Right kidney (tissue), 1 donor: ENCODE results near the gene KRTAP10-2.

ENCODE experiments used
- DNase-seq: peaks from one replicate; pipeline ENCODE4 v3.0.0-alpha.2; 2016

KRTAP10-2 gene

GRCh38 chr21:44539991-44540666, 11.2 kb downstream of the KRTAP10-2 start, which contains the start of gene KRTAP10-1:
TSS of gene KRTAP10-1 (minus strand) at chr21:44540195. CDS start at chr21:44540150, 45 bp downstream.
- DNase-seq, result no peak

DNA sequence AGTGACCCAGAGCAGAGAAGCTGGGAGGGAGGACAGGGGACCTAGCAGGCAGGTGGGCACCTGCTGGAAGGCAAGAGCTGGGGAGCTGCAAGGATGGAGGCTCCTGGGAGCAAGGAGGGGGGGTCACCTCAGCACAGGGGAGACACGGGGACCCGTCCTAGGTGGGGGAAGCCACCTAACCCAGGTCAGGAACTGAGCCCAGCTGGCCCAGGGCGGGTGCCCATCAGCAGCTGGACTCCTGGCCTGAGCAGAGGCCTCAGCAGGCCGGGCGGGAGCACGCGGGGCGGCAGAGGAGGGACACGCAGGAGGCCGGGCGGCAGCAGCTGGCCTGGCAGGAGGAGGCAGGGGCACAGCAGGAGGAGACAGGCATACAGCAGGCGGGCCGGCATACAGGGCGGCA, 12.3 kb downstream of the KRTAP10-2 start:
- no peak for DNase-seq

- DNase-seq, result no peak
Measured at GRCh38 chr21:44537930-44538911, 13.1 kb downstream of the KRTAP10-2 start.

DNA sequence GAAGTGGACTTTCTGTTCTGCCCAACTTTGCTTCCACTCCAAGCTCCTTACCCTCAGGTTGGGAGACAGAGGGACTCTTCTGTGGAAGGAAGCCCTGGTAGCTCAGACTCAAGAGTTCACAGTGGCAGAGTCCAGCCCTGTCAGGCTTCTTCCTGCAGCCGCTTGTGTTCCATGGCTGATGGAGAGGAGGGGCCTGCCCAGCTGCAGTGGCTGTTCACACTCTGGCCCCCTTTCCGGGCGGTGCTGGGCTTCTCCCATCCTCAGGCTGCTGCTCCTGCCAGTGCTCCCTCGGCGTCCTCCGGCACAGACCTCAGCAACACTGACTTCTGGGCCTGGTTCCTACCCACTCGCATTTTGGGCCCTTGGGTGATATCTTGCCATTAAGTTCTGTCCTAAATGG, 15.3 kb downstream of the KRTAP10-2 start:
- no peak for DNase-seq

GRCh38 chr21:44534688-44535087, 16.6 kb downstream of the KRTAP10-2 start:
- no peak for DNase-seq

GRCh38 chr21:44533891-44534627, 17.2 kb downstream of the KRTAP10-2 start:
- DNase-seq, result no peak

DNA sequence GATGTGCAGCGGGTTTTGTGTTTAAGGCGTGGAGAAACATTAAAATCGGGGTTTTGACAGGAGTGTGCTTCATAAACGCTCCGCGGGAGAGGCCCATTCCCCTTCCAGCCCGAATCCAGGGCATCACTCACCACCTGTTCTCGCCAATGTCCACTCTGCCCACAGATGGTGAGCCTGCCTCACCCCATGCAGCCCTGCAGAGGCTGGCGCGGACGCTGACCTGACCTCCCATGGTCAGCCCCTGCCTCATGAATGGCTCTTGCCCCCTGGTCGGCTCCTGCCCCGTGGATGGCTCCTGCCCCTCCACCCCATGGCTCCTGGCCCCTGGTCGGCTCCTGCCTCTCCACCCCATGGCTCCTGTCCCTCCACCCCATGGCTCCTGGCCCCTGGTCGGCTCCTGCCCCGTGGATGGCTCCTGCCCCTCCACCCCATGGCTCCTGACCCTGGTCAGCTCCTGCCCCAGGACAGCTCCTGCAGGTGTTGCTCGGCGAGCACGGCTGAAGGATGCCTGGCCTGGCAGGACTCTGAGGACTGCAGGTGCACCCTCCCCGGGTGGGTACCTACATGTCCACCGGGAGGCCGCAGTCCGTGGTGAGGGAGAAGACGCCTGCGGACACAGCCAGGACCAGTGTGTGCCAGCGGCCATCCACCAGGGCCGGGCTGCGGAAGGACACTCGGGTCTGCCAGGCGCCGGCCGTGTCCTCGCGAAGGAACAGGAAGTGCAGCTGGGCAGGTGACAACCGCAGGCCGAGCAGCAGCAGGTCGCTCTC, 18.0 kb downstream of the KRTAP10-2 start:
- no peak for DNase-seq

DNA sequence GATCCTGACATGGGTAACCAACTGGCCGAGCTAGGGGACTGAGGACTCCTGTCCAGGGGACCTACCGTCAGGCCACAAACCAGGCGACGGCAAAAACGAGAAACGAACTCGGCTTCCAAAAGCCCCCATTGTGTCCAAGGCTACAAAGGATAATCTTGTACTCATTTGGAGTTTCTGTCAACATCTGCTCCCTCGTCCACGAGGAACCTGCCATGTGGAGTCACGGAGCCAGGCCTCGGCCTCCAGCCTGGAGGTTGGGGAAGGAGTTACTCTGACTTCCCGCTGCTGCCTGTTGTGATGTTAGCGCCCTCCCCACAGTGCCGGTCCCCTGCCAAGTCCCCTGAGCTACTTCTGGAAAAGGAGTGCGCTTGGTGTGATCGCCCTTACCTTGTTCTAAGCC, 18.6 kb downstream of the KRTAP10-2 start:
- DNase-seq, result no peak

DNA sequence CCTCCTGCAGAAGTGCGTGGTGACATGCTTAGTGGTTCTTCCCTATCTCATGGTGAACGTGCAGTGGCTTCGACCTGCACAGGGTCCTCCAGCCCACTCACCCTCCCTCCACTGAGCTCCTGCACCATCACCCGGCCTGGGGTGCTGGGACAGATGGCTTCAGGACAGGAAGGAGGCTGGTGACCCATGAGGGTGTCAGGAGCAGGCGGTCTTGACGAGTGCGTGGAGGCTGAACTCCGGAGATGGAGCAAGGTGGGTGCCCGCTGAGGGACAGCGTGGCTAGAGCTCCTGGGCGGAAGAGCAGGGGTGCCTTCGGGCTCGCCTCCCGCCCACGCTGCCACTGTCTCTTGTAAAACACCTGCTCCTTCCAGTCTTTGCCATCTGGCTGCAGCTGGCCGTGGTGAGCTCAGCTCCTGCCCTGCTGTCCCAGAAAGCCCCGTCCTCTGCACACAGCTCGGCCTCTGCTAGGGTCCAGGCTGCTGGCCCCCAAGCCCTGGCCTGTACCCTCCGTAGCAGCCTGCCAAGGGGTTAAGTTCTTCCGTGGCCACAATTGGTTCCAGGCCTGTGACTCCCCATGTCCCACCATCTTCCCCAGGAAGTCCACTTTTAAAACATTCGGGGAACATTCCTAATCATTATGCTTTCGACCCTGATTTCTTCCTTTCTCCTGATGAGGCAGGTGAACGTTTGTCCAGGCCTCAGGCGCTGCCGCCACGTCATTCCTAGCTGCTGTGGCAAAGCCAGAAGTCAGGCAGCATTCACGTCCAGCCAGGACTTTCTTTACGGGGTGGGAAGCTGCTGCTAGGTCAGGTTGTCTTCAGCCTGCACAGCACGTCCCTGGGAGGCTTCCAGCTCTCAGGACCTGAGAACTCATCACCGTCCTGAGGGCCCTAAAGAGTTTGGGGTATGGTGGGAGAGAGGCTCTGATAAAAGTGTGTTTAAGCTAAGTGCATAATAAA, 19.4 kb downstream of the KRTAP10-2 start:
- no peak for DNase-seq

GRCh38 chr21:44530903-44531605, 20.3 kb downstream of the KRTAP10-2 start:
- DNase-seq, result no peak

- DNase-seq, result no peak
Measured at GRCh38 chr21:44530221-44530902, 20.9 kb downstream of the KRTAP10-2 start.

- DNase-seq, result no peak
Measured at GRCh38 chr21:44529503-44530125, 21.7 kb downstream of the KRTAP10-2 start.

DNA sequence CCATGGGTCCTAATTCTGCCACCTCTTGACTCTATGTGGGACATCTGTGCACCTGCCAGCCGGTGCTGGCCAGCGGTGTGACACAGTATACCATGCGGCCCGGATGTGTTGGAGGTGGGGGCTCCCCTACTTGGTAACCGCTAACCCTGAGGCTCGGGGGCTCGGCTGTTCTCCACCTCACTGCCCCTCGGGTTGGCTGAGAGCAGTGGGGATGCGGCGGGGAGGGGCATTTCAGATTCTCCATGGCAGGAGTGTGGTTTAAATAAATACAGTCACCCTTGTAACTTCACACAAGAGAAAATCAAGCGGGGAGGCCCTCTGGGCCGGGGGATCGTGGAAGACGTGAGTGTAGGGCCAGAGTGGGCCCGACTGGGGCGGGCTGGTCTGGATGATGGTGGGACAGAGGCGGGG, 22.3 kb downstream of the KRTAP10-2 start:
- no peak for DNase-seq

GRCh38 chr21:44528634-44528995, 22.7 kb downstream of the KRTAP10-2 start:
- DNase-seq, result no peak

GRCh38 chr21:44527983-44528633, 23.2 kb downstream of the KRTAP10-2 start:
- DNase-seq, result no peak

GRCh38 chr21:44527156-44527982, 23.9 kb downstream of the KRTAP10-2 start:
- DNase-seq, result no peak
